GM19193 (cell line): ENCODE measurements around the gene NPRL2.

ENCODE experiments used
- POLR2A ChIP-seq: IDR thresholded peaks from 4 replicates; pipeline ENCODE4 v1.6.1; 2011; ENCODE audit not compliant: insufficient read depth, insufficient read length; ENCODE audit errors: extremely low read depth

The NPRL2 gene

GRCh38 chr3:50325113-50325480, 25.5 kb downstream of the NPRL2 start:
- no peak for TF ChIP-seq POLR2A

- no peak for TF ChIP-seq POLR2A
Measured at GRCh38 chr3:50324351-50325112, 26.0 kb downstream of the NPRL2 start.

- TF ChIP-seq POLR2A: peak; percentile 10
Measured at GRCh38 chr3:50323614-50324199, 26.9 kb downstream of the NPRL2 start.

GRCh38 chr3:50323092-50323600, 27.4 kb downstream of the NPRL2 start:
- TF ChIP-seq POLR2A: no peak

- TF ChIP-seq POLR2A: no peak
Measured at GRCh38 chr3:50322386-50323091, 28.0 kb downstream of the NPRL2 start, which contains the start of gene HYAL2. Gene HYAL2 (minus strand): TSS chr3:50322745. CDS start chr3:50320489, 2,256 bp downstream.

GRCh38 chr3:50322115-50322385, 28.5 kb downstream of the NPRL2 start:
- no peak for TF ChIP-seq POLR2A

- peak; percentile 58 for TF ChIP-seq POLR2A
Measured at GRCh38 chr3:50321336-50322114, 29.1 kb downstream of the NPRL2 start.

GRCh38 chr3:50320853-50321335, 29.7 kb downstream of the NPRL2 start:
- TF ChIP-seq POLR2A: no peak

- TF ChIP-seq POLR2A: no peak
Measured at GRCh38 chr3:50319894-50320625, 30.5 kb downstream of the NPRL2 start.

GRCh38 chr3:50319181-50319893, 31.2 kb downstream of the NPRL2 start:
- no peak for TF ChIP-seq POLR2A

- no peak for TF ChIP-seq POLR2A
Measured at GRCh38 chr3:50318615-50319014, 32.0 kb downstream of the NPRL2 start.

GRCh38 chr3:50318163-50318562, 32.4 kb downstream of the NPRL2 start:
- TF ChIP-seq POLR2A: no peak

GRCh38 chr3:50317300-50317699, 33.3 kb downstream of the NPRL2 start:
- TF ChIP-seq POLR2A: no peak
